HG03432 (cell line): ENCODE measurements around the gene NLRC3.
"Not testable (repeated sequence)": the region's sequence is repeated elsewhere in the genome, so short reads cannot be mapped to it uniquely, and the experiment has no call there.

Source experiments
- ATAC-seq: cut with Tn5 transposase; IDR thresholded peaks from one replicate; pipeline ENCODE4 v1.9.1; 2021; ENCODE audit warnings: mild to moderate bottlenecking, moderate library complexity; ENCODE audit not compliant: unreplicated experiment

Gene NLRC3

GRCh38 chr16:3550851-3551847, 26.1 kb downstream of the NLRC3 start:
- no peak for ATAC-seq

DNA sequence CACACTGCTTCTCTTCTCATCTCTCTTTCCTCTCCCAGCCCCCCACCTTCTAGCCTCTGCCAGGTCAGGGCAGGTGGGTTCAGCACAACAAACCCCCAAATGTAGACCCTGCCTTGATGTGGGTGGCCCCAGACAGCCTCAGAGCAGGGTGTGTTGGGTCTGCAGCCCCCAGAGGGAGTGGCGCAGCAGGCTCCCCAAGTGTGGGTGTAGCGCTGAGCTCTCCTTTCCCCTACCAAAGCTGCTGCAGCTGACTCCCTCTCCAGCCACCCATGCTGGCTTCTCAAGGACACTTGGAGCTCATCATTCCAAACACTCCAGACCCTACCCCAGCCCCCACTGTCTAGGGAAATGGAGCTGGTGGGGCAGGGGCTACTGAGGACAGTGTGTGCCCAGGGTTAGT, 27.3 kb downstream of the NLRC3 start:
- no peak for ATAC-seq

DNA sequence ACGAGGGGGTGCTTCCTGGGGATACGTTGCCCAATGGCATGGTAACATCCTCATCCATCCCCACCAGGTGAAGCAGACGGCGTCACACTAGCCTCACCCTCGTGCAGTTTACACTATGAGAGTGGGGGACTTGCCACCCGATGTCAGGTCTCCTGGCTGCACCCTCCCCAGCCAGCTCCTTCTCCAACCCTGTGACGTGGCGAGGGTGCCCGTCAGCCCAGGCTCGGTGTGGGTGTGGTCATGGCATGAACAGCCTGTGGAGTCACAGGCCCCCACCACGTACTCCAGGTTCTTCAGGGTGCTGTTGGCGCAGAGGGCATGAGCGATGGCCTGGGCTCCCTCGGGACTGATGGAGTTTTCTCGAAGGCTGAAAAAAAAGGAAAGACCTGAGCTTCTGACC, 28.3 kb downstream of the NLRC3 start:
- no peak for ATAC-seq

- ATAC-seq, result no peak
These were observed 28.8 kb downstream of the NLRC3 start for GRCh38 chr16:3548445-3548844.

GRCh38 chr16:3546986-3547682, 30.1 kb downstream of the NLRC3 start:
- ATAC-seq, result no peak

GRCh38 chr16:3542601-3543373, 34.4 kb downstream of the NLRC3 start:
- ATAC-seq, result no peak

DNA sequence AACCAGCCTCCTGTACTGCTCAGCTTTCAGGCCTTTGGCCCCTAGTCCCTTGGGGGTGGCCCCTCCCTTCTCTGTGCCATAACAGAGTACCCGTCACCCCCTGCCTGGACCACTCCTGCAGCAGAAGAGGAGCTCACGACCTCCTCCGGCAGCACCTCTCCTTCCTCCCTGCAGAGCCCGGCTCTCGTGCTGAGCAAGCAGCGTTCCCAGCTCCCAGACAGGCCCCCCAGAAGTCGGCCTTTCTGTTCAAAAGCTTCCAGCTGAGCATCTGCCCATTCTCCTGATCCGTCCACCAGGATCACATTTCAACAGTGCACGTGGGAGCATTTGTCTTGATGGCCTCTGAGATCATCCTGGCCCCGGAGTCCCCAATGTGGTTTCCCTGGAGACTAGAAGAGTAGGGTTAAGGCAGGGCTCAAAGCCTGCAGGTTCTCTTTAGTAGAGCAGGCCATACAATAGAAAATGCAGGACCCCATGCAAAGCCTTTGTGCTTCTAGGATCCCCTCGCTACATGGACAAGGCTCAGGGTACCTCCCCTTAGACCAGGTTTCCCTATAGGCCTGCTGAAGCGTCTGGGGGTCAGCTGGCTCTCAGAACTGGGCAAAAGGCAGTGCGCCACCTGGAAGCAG, 35.6 kb downstream of the NLRC3 start:
- no peak for ATAC-seq

GRCh38 chr16:3538222-3538621, 39.0 kb downstream of the NLRC3 start:
- ATAC-seq, result no peak

GRCh38 chr16:3536851-3537250, 40.4 kb downstream of the NLRC3 start:
- ATAC-seq, result no peak

DNA sequence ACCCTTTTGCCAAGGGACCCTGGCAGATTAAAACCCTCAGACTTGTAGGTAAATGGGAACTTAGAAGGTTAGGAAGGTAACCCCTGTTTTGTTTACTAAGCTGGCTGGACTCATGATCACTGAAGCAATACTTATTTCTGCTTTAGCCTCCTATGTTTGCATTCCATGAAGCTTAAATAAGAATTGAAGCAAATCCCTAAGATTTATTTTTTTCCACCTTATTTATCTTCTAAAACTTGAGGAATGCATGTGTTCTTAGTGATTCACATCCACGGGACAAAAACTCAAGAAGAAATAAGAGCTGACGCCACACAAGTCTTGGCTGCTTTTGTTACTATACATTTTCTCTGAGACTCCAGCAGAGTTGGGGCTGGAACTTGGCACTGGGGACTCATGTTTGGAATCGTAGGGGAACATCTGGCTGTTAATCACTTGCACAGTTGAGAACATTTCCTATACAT, 40.9 kb downstream of the NLRC3 start:
- no peak for ATAC-seq

DNA sequence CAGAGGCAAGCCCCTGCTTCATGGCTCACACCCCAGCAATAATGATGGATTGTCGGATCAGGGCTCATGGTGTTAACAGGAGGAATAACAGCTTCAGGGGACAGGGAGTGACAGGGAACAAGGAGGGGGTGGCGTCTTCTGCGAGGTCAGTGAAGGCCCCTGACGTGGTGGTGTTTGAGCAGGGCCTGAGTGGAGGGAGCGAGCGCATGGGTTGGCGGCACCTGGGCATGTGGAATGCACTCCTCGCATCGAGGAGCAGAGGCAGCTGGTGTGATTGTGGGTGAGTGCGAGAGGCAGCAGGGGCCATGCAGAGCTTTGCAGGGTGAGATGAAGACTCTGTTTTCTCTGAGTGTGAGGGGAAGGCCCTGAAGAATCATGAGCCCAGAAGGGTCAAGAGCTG, 43.1 kb downstream of the NLRC3 start:
- ATAC-seq, result no peak

GRCh38 chr16:3532741-3533140, 44.5 kb downstream of the NLRC3 start:
- no peak for ATAC-seq

- no peak for ATAC-seq
These were observed 46.8 kb downstream of the NLRC3 start for GRCh38 chr16:3530371-3530914.

- no peak for ATAC-seq
These were observed 48.0 kb downstream of the NLRC3 start for GRCh38 chr16:3529175-3529574.

DNA sequence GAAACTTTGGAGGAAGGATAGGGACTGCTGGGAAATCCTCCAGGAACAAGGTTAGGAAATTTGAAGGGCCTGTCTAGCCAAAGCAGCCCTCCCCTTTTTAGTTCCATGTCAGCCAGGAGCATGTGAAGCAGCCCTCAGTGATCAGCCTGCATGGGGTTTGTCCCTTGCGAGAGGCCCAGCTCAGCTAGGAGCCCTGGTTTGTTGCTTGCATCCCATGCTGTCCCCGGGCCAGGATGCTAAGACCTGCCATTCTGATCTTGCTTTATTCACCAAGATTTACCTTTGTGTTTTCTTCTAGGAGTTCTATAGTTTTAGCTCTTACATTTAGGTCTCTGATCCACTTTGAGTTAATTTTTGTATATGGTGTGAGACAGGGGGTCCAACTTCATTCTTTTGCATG, 48.8 kb downstream of the NLRC3 start:
- no peak for ATAC-seq

DNA sequence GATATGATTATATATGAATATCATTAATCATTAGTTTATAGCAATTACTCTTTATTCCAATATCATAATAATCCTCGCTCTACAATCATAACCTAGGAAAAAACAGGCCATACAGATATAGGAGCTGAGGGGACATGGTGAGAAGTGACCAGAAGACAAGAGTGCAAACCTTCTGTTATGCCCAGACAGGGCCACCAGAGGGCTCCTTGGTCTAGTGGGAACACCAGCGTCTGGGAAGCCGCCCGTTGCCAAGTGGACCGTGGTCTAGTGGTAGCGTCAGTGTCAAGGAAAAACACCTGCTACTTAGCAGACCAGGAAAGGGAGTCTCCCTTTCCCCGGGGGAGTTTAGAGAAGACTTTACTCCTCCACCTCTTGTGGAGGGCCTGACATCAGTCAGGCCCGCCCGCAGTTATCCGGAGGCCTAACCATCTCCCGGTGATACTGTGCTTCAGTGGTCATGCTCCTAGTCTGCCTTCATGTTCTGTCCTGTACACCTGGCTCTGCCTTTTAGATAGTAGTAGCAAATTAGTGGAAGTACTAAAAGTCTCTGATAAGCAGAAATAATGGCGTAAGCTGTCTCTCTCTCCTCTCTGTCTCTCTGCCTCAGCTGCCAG, 49.9 kb downstream of the NLRC3 start:
- not testable (repeated sequence) for ATAC-seq

DNA sequence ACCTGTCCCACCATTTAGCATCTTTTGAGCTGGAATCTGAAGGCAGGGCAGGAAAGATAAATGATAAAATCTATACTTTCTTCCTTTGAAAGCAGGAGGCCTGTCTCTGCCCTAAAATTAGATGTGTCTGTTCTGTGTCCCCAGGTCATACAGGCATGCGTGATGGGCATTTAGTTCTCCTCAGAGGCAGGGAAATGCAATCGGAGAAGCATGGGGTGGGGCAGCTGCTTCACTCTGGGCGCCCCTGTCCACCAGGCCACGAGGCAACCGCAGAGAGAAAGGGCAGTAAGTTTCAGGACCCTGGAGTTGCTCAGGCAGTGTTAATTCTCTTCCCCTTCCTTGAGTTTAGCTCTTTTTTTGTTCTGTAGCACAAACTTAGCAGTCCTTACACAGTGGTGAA, 51.3 kb downstream of the NLRC3 start:
- no peak for ATAC-seq

DNA sequence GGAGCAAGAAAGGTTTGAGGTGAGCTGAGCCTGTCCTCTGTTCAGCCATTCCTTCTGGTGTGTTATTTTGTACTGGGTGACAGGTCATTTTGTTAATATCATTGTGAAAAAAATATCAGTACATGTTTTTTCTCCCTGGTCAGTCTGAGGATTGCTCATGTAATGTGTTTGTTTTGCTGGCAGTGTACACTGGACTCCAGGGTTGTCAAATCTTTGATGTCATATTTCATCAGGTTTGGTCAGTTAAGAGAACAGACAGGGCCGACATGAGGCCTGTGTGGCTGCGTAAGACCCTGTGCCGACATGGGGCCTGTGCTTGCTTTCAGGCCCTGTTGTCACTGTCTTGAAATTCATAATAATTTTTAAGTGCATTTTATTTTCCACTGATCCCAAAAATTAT, 53.9 kb downstream of the NLRC3 start:
- no peak for ATAC-seq

DNA sequence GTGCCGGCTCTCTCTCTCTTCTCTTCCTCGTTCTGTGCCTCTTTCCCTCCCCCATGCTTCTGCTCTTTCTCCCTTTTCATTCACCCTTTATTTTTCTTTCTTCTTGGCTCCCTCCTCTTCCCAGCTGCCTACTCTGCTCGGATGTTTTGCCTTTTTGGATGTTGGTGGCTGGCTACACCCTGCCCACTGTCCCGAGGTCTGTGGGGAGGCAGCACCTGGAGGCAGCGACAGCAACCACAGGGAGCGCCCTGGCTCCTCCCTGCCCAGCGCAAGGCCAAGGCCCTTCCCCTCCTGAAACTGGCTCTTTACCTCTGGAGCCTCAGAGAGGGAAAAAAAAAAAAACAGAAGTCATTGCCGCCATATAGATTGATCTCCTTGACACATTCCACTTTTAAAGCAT, 56.4 kb downstream of the NLRC3 start:
- no peak for ATAC-seq

DNA sequence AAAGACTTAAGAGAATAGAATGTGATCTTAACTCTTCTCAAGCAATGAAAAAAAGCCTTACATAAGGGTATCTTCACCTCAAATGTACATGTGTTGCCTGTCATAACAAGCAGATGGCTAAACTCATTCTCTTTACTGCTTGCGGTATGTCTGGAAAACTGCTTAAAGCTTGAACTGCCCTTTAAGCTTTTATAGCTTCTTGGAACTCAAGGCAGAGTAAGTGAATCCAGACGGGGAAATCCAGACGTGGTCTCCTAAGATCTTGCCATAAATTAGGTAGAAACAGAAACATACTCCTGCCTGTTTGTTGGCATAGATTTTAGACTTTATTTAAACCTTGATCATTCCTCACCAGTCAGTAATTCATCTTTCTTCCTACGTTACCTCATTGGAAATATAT, 56.8 kb downstream of the NLRC3 start:
- ATAC-seq, result no peak
